Gastrocnemius medialis (tissue), 4 donors: ENCODE measurements around the gene UBE2G2. TPM values are rescaled to one million over a fixed set of nuclear protein-coding genes. Genes with fewer than 3 reads are reported as not detected.

Source experiments
- ATAC-seq, 2 donors: fragments of 150-250 bp; one replicate each; pipeline ENCODE4 v1.9.1; 2016
- DNase-seq, 2 donors: peaks; one replicate each; pipeline ENCODE4 v3.0.0-alpha.2; 2019
- H3K27ac ChIP-seq, 4 donors: fragments of 200-600 bp; sonication (generic); 1 replicate in 1 of 4; 2 replicates in 3 of 4; pipeline ENCODE4 v1.5.1; 2016 to 2018; ENCODE audit warnings: mild to moderate bottlenecking in 2 of 4, moderate library complexity in 1 of 4
- H3K27me3 ChIP-seq, 3 donors: fragments of 200-600 bp; sonication (generic) in 2 of 3; 1 replicate in 1 of 3; 2 replicates in 2 of 3; pipeline versions ENCODE4 v1.5.1 to v1.6.0; 2016 to 2019; ENCODE audit warnings: mild to moderate bottlenecking in 1 of 3, moderate library complexity in 1 of 3
- H3K36me3 ChIP-seq, 2 donors: fragments of 200-600 bp; sonication (generic) in 1 of 2; one replicate each; pipeline ENCODE4 v1.5.1; 2017 to 2018
- H3K4me1 ChIP-seq, 2 donors: fragments of 200-600 bp; sonication (generic) in 1 of 2; one replicate each; pipeline ENCODE4 v1.5.1; 2016 to 2017; ENCODE audit warnings: mild to moderate bottlenecking in 2 of 2
- H3K4me3 ChIP-seq, 4 donors: fragments of 200-600 bp; sonication (generic) in 3 of 4; 1 replicate in 1 of 4; 2 replicates in 3 of 4; pipeline ENCODE4 v1.5.1; 2016 to 2019; ENCODE audit warnings: mild to moderate bottlenecking in 2 of 4
- H3K9me3 ChIP-seq, 3 donors: fragments of 200-600 bp; sonication (generic) in 2 of 3; 1 replicate in 1 of 3; 2 replicates in 2 of 3; pipeline ENCODE4 v1.5.1; 2016 to 2019
- POLR2A ChIP-seq, 2 donors: fragments of 450-650 bp; IDR thresholded peaks; one replicate each; pipeline ENCODE4 v1.6.1; 2017; ENCODE audit warnings: antibody characterized with exemption in 2 of 2, mild to moderate bottlenecking in 2 of 2, moderate library complexity in 2 of 2
- in situ Hi-C, 4 donors: fragments of 200-750 bp; cut with MboI; loops; one replicate each; pipeline versions ENCODE4 v1.15.0 to v1.8.0; 2017; ENCODE audit warnings: low sequenced_read_pairs in 4 of 4
- intact Hi-C: fragments of 100-400 bp; cut with DNase I; formaldehyde crosslinking; loops from one replicate; pipeline ENCODE4 v1.15.1; 2023; ENCODE audit warnings: low total_unique reads
- total RNA-seq, 4 donors: library from RNA; depleted of rRNA; stranded (reverse); fragments of >200 nt; gene quantifications; one replicate each; pipeline versions ENCODE4 v1.1.0 to v1.2.3, GENCODE V29; 2016
- TF ChIP-seq, protein P1 (sequence below), 5 experiments: fragments of 450-650 bp in 3 of 5; fragments of 200-600 bp in 2 of 5; sonication (generic) in 2 of 5; IDR thresholded peaks in 4 of 5; conservative IDR thresholded peaks in 1 of 5; 1 replicate in 4 of 5; 2 replicates in 1 of 5; pipeline ENCODE4 v1.5.1; 2016 to 2019; ENCODE audit warnings: antibody characterized with exemption in 5 of 5, mild to moderate bottlenecking in 3 of 5, moderate library complexity in 3 of 5

UBE2G2 gene
- total RNA-seq, 4 donors from 2014 or later: 64.2 to 83.8 (median 73.3) TPM

DNA sequence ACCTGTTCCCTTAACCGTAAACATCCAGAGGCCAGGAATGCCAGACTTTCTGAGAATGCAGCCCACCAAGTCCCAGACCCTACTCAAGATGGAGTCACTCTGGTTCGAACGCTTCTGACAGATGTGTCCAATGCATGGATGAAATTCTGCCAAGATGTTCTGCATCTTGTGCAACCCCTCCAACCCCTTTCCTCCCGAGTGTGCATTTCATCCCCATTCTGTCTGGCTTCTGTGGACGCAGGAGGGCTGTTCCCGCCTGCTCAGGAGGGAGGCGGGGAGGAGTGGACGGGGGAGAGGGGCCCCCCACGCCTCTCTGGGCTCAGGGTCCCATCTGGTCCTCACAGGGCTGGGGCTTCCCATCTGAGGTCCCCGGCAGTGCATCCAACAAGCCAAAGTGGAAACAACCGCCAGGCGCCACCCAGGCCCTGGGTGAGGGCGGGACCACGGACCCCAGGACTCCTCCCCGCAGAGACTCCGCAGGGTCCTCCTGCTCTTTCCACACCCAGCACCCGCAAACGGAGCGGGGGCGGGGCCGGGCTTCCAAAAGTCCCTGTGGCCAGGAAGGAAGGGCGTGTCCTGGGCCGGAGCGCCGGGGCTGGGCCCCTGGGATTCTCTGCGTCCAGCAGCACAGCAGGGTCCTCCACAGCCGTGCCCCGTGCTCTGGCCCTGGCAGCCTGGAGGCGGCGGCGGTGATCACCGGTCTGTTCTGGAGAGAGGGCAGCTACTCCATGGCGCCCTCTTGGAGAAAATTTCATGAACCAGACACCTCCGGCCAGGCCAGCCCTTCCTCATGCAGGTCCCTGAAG lies 44.0 kb upstream of the UBE2G2 start:
- H3K4me1 ChIP-seq: peaks cover 16 to 21% of the 10 kb centered on the region in 2 donors
- H3K9me3 ChIP-seq: no peaks in the 10 kb centered on the region
- in situ Hi-C loops: no loop called here
- DNase-seq (peak in 1 of 2 donors; percentile 58), ATAC-seq (peak; percentile 39 to 63)
- peaks cover 0 to 23% of the 10 kb centered on the region in 2 donors for H3K36me3 ChIP-seq
- no peak for TF ChIP-seq POLR2A (IDR thresholded peaks at IDR 0.05)
- TF ChIP-seq, protein P1, sequence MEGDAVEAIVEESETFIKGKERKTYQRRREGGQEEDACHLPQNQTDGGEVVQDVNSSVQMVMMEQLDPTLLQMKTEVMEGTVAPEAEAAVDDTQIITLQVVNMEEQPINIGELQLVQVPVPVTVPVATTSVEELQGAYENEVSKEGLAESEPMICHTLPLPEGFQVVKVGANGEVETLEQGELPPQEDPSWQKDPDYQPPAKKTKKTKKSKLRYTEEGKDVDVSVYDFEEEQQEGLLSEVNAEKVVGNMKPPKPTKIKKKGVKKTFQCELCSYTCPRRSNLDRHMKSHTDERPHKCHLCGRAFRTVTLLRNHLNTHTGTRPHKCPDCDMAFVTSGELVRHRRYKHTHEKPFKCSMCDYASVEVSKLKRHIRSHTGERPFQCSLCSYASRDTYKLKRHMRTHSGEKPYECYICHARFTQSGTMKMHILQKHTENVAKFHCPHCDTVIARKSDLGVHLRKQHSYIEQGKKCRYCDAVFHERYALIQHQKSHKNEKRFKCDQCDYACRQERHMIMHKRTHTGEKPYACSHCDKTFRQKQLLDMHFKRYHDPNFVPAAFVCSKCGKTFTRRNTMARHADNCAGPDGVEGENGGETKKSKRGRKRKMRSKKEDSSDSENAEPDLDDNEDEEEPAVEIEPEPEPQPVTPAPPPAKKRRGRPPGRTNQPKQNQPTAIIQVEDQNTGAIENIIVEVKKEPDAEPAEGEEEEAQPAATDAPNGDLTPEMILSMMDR (IDR thresholded peaks at IDR 0.05 in 4 of 5, conservative IDR thresholded peaks at IDR 0.05 in 1 of 5): peak in 2 of 5 experiments; percentile 34 to 46
- peaks cover 8 to 13% (median 13%) of the 10 kb centered on the region in 3 donors for H3K27me3 ChIP-seq
- peak overlapping the region; percentile 21 to 54 (median 30) for H3K4me3 ChIP-seq
- intact Hi-C loops: no loop called here
- H3K27ac ChIP-seq: peak overlapping the region in 3 of 4 donors; percentile 26 to 43 (median 41)

GRCh38 chr21:44844256-44844655 lies 42.6 kb upstream of the UBE2G2 start:
- TF ChIP-seq POLR2A (IDR thresholded peaks at IDR 0.05): no peak
- TF ChIP-seq, protein P1 (IDR thresholded peaks at IDR 0.05 in 4 of 5, conservative IDR thresholded peaks at IDR 0.05 in 1 of 5): no peak
- Histone ChIP-seq H3K4me1 (peaks cover 12 to 18% of the 10 kb centered on the region in 2 donors), H3K27ac (no peak overlapping the region), H3K27me3 (peaks cover 8 to 13% (median 13%) of the 10 kb centered on the region in 3 donors), H3K36me3 (peaks cover 0 to 9% of the 10 kb centered on the region in 2 donors), H3K4me3 (no peak overlapping the region), H3K9me3 (no peaks in the 10 kb centered on the region)
- DNase-seq (no peak), ATAC-seq (no peak)
- in situ Hi-C loops: no loop called here
- intact Hi-C loops: no loop called here

GRCh38 chr21:44842721-44843445 lies 41.3 kb upstream of the UBE2G2 start:
- peaks cover 8 to 13% (median 13%) of the 10 kb centered on the region in 3 donors for H3K27me3 ChIP-seq
- DNase-seq: no peak
- intact Hi-C loops (no loop called here), in situ Hi-C loops (no loop called here)
- no peak overlapping the region for H3K4me3 ChIP-seq
- no peaks in the 10 kb centered on the region for H3K9me3 ChIP-seq
- H3K27ac ChIP-seq: no peak overlapping the region
- TF ChIP-seq, protein P1 (IDR thresholded peaks at IDR 0.05 in 4 of 5, conservative IDR thresholded peaks at IDR 0.05 in 1 of 5): no peak
- no peak for TF ChIP-seq POLR2A (IDR thresholded peaks at IDR 0.05)
- no peak for ATAC-seq
- H3K4me1 ChIP-seq: peaks cover 12 to 18% of the 10 kb centered on the region in 2 donors
- H3K36me3 ChIP-seq: no peaks in the 10 kb centered on the region

DNA sequence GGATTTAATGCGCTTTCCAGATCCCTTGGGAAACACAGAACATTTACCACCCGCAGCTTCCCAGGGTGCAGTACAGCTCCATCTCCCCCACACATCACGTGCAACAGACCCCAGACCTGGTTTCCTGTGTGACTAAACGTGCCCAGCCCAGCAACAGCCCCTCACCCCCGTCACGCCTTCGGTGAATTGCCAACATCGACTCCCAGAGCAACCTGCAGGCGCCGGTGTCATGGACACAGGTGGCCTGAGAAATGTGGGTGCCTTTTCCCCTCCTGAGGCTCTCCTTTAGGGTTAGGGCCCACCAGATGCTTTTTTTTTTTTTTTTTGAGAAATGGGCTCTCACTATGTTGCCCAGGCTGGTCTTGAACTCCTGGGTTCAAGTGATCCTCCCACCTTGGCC lies 40.5 kb upstream of the UBE2G2 start:
- Histone ChIP-seq H3K27me3 (peaks cover 8 to 13% (median 13%) of the 10 kb centered on the region in 3 donors), H3K27ac (no peak overlapping the region), H3K36me3 (no peaks in the 10 kb centered on the region), H3K9me3 (no peaks in the 10 kb centered on the region), H3K4me1 (peaks cover 12 to 18% of the 10 kb centered on the region in 2 donors), H3K4me3 (no peak overlapping the region)
- TF ChIP-seq, protein P1 (IDR thresholded peaks at IDR 0.05 in 4 of 5, conservative IDR thresholded peaks at IDR 0.05 in 1 of 5): no peak
- no peak for TF ChIP-seq POLR2A (IDR thresholded peaks at IDR 0.05)
- in situ Hi-C loops: no loop called here
- intact Hi-C loops: no loop called here
- ATAC-seq: no peak
- DNase-seq: no peak
